SU-DHL-6 (cell line): ENCODE results near the gene ZNF628.

Experiments
- CTCF ChIP-seq: fragments of 200-600 bp; sonication (generic); IDR thresholded peaks from one replicate; pipeline ENCODE4 v1.5.1; 2017; ENCODE audit warnings: antibody characterized with exemption, mild to moderate bottlenecking, low read length, moderate library complexity; ENCODE audit not compliant: insufficient read depth, poor library complexity, severe bottlenecking
- EZH2phosphoT487 ChIP-seq: fragments of 200-600 bp; sonication (generic), shearing (Covaris generic); conservative IDR thresholded peaks from 2 replicates; pipeline ENCODE4 v1.6.1; 2018; ENCODE audit warnings: mild to moderate bottlenecking, antibody characterized with exemption, low read length, moderate library complexity, mixed read lengths

GRCh38 chr19:55497763-55498162 lies 21.3 kb downstream of the ZNF628 start:
- no peak for TF ChIP-seq CTCF
- TF ChIP-seq EZH2phosphoT487: no peak
